HG03045 (cell line): Measurements from ENCODE around the gene MDN1.

Experiments
- ATAC-seq: cut with Tn5 transposase; IDR thresholded peaks from one replicate; pipeline ENCODE4 v1.9.1; 2021; ENCODE audit warnings: mild to moderate bottlenecking, moderate library complexity; ENCODE audit not compliant: unreplicated experiment

Gene MDN1

GRCh38 chr6:89610149-89610642 lies 209.4 kb downstream of the MDN1 start:
- peak; percentile 55 for ATAC-seq

GRCh38 chr6:89605861-89606260 lies 213.7 kb downstream of the MDN1 start:
- no peak for ATAC-seq

- no peak for ATAC-seq
These were observed 214.9 kb downstream of the MDN1 start for GRCh38 chr6:89604653-89605052.

- ATAC-seq: no peak
These were observed 217.4 kb downstream of the MDN1 start for GRCh38 chr6:89602166-89602565.

GRCh38 chr6:89599727-89600126 lies 219.9 kb downstream of the MDN1 start:
- ATAC-seq: no peak

GRCh38 chr6:89597988-89598387 lies 221.6 kb downstream of the MDN1 start:
- ATAC-seq: no peak

GRCh38 chr6:89597372-89597771 lies 222.2 kb downstream of the MDN1 start:
- ATAC-seq: no peak

- ATAC-seq: no peak
These were observed 223.1 kb downstream of the MDN1 start for GRCh38 chr6:89596484-89596883.

GRCh38 chr6:89596056-89596455 lies 223.5 kb downstream of the MDN1 start:
- peak; percentile 77 for ATAC-seq
